ENCODE measurements around the gene CALHM3.

CALHM3 gene

DNA sequence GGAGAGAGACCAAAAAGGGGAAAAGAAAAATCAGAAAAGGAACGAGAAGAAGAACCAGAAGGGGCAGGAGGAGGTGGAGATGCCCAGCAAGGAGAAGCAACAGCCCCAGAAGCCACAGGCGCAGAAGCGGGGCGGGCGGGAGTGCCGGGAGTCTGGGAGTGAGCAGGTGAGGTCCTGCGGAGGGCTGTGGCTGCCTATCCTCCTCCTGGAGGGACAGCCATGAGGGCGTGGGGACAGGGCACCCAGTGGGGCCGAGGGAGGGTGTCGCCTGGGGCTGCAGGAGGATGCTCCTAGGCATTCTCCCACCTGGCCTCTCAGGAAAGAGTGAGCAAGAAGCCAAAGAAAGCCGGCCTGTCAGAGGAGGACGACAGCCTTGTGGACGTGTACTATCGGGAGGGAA, 38.6 kb downstream of the CALHM3 start (continued):
- TF ChIP-seq CSDC2 (CRISPR knock-in tag; IDR thresholded peaks at IDR 0.05), result no peak

DNA sequence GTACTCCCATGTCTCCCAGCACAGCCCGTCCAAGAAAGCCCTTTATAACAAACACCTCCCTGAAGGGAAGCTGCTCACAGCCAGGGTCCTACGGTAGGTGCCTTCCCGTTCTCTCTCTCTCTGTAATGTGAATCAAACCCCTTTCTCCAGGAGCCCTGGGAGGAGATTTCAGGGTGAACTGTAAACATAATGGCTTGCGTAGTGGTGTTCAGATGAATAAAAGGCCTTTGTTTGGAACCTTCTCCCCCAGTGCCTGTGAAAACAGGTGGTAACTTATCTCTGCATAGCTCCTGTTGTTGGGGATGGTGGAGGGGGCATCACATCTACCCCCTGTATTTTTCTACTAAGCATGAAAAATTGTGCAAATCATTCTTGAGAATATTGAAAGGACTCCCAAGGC, 39.3 kb downstream of the CALHM3 start:
- TF ChIP-seq, protein P1, sequence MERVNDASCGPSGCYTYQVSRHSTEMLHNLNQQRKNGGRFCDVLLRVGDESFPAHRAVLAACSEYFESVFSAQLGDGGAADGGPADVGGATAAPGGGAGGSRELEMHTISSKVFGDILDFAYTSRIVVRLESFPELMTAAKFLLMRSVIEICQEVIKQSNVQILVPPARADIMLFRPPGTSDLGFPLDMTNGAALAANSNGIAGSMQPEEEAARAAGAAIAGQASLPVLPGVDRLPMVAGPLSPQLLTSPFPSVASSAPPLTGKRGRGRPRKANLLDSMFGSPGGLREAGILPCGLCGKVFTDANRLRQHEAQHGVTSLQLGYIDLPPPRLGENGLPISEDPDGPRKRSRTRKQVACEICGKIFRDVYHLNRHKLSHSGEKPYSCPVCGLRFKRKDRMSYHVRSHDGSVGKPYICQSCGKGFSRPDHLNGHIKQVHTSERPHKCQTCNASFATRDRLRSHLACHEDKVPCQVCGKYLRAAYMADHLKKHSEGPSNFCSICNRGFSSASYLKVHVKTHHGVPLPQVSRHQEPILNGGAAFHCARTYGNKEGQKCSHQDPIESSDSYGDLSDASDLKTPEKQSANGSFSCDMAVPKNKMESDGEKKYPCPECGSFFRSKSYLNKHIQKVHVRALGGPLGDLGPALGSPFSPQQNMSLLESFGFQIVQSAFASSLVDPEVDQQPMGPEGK (CRISPR knock-in tag; IDR thresholded peaks at IDR 0.05; ENCODE audit: borderline replicate concordance), result no peak
- TF ChIP-seq ARNTL (CRISPR knock-in tag; IDR thresholded peaks at IDR 0.05; ENCODE audit: borderline replicate concordance, low read depth), result no peak
- no peak for TF ChIP-seq ZNF70 (CRISPR knock-in tag; IDR thresholded peaks at IDR 0.05)
- TF ChIP-seq OSR1 (CRISPR knock-in tag; IDR thresholded peaks at IDR 0.05), result no peak
- no peak for TF ChIP-seq ZFP30 (CRISPR knock-in tag; IDR thresholded peaks at IDR 0.05)
- TF ChIP-seq ZNF8 (CRISPR knock-in tag; IDR thresholded peaks at IDR 0.05), result no peak
- no peak for ATAC-seq

DNA sequence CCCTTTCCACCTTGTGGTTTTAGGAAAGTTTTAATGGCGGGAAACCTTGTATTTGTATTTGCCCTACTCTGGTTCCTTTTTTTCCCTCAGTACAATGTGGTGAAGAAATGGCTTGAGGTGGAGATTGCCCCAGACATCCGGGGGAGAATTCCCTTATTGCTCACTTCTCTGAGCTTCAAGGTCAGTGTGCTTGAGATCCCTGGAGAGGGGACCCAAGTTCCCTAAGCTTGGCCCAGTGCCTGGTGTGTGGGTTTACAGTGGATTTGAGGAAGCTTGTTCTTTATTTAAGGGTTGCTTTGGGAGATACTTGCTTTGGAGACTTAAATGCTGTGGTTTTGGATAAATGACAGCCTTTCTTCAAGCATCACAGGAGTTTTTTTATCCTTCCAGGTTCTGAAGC, 45.2 kb downstream of the CALHM3 start:
- ATAC-seq, result no peak
- TF ChIP-seq ZNF8 (CRISPR knock-in tag; IDR thresholded peaks at IDR 0.05) (no peak), PPARA (CRISPR knock-in tag; IDR thresholded peaks at IDR 0.05; ENCODE audit: borderline replicate concordance) (no peak), ARNTL (CRISPR knock-in tag; IDR thresholded peaks at IDR 0.05; ENCODE audit: borderline replicate concordance, low read depth) (no peak), ZFP30 (CRISPR knock-in tag; IDR thresholded peaks at IDR 0.05) (no peak), ZC3H10 (CRISPR knock-in tag; IDR thresholded peaks at IDR 0.05) (no peak), ZNF565 (CRISPR knock-in tag; conservative IDR thresholded peaks at IDR 0.05; ENCODE audit: low read depth) (no peak), GLIS3 (CRISPR knock-in tag; IDR thresholded peaks at IDR 0.05) (no peak), ISL1 (CRISPR knock-in tag; IDR thresholded peaks at IDR 0.05) (no peak), TCF4 (CRISPR knock-in tag; IDR thresholded peaks at IDR 0.05; ENCODE audit: borderline replicate concordance) (no peak), ZNF70 (CRISPR knock-in tag; IDR thresholded peaks at IDR 0.05) (no peak)
- TF ChIP-seq, protein P2, sequence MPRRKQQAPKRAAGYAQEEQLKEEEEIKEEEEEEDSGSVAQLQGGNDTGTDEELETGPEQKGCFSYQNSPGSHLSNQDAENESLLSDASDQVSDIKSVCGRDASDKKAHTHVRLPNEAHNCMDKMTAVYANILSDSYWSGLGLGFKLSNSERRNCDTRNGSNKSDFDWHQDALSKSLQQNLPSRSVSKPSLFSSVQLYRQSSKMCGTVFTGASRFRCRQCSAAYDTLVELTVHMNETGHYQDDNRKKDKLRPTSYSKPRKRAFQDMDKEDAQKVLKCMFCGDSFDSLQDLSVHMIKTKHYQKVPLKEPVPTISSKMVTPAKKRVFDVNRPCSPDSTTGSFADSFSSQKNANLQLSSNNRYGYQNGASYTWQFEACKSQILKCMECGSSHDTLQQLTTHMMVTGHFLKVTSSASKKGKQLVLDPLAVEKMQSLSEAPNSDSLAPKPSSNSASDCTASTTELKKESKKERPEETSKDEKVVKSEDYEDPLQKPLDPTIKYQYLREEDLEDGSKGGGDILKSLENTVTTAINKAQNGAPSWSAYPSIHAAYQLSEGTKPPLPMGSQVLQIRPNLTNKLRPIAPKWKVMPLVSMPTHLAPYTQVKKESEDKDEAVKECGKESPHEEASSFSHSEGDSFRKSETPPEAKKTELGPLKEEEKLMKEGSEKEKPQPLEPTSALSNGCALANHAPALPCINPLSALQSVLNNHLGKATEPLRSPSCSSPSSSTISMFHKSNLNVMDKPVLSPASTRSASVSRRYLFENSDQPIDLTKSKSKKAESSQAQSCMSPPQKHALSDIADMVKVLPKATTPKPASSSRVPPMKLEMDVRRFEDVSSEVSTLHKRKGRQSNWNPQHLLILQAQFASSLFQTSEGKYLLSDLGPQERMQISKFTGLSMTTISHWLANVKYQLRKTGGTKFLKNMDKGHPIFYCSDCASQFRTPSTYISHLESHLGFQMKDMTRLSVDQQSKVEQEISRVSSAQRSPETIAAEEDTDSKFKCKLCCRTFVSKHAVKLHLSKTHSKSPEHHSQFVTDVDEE (CRISPR knock-in tag; IDR thresholded peaks at IDR 0.05), result no peak
- TF ChIP-seq, protein P3, sequence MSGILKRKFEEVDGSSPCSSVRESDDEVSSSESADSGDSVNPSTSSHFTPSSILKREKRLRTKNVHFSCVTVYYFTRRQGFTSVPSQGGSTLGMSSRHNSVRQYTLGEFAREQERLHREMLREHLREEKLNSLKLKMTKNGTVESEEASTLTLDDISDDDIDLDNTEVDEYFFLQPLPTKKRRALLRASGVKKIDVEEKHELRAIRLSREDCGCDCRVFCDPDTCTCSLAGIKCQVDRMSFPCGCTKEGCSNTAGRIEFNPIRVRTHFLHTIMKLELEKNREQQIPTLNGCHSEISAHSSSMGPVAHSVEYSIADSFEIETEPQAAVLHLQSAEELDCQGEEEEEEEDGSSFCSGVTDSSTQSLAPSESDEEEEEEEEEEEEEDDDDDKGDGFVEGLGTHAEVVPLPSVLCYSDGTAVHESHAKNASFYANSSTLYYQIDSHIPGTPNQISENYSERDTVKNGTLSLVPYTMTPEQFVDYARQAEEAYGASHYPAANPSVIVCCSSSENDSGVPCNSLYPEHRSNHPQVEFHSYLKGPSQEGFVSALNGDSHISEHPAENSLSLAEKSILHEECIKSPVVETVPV (CRISPR knock-in tag; IDR thresholded peaks at IDR 0.05), result no peak

DNA sequence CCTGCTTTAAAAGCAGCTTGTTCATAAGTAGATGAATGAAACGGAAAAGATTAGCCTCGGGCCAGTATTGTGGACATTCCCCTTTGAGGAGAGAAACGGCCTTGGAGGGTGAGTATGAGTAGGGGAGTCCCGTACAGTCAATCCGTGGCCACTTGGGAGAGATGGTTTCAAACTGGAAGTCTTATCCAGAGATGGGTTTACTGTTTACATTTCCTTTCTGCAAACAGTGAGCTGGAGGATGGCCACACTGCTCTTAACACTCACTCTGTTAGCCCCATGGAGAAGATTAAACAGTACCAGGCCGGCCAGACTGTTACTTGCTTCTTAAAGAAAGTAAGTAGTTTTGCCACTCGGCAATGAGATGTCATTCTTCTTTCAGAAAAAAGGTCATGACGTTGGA, 47.1 kb downstream of the CALHM3 start:
- TF ChIP-seq PPARA (CRISPR knock-in tag; IDR thresholded peaks at IDR 0.05; ENCODE audit: borderline replicate concordance) (no peak), ISL1 (CRISPR knock-in tag; IDR thresholded peaks at IDR 0.05) (no peak), ZFP30 (CRISPR knock-in tag; IDR thresholded peaks at IDR 0.05) (no peak), ZNF565 (CRISPR knock-in tag; conservative IDR thresholded peaks at IDR 0.05; ENCODE audit: low read depth) (no peak), CSDC2 (CRISPR knock-in tag; IDR thresholded peaks at IDR 0.05) (no peak)
- TF ChIP-seq, protein P3 (CRISPR knock-in tag; IDR thresholded peaks at IDR 0.05), result no peak
- no peak for ATAC-seq

DNA sequence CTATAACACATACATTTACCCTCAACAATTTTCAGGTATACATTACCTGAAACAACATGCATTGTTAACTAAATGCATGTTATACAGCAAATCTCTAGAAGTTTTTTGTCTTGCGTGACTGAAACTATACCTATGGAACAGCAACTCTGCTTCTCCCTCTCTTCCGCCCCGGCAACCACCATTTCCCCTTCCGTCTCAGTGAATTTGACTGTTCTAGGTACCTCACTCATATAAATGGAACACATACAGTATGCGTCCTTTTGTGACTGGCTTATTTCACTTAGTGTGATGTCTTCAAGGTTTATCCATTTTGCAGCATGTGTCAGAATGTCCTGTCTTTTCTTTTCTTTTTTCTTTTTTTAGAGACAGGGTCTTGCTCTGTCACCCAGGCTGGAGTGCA, 49.4 kb downstream of the CALHM3 start:
- no peak for ATAC-seq
- TF ChIP-seq ZNF70 (CRISPR knock-in tag; IDR thresholded peaks at IDR 0.05), result no peak
- TF ChIP-seq ZNF8 (CRISPR knock-in tag; IDR thresholded peaks at IDR 0.05), result no peak
- no peak for TF ChIP-seq GLIS3 (CRISPR knock-in tag; IDR thresholded peaks at IDR 0.05)

DNA sequence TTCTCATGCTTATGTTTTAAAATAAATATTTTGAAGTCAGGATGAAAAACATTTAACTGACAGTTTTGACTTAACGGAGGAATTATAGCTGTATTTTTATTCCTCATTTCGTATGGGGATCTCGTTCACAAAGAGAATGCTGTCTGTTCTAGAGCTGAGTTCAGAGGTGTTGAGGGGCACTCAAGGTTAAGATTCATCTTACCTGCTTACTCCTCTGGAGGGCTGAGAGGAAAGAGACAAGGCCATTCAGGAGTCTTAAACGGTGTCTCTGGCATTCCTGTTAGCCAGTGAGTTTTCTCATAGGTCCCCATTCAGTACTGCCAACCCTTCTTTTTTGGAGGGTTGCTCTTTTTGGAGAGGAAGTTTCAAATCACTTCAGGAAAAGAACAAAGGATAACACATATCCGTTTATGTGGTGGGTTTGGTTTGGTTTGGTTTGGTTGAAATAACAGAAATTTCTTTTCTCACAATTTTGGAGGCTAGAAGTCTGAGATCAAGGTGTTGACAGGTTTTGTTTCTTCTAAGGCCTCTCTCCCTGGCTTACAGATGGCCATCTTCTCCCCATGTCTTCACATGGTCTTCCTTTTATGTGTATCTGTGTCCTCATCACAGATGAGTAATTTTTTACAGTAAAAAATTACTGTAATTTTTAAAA, 49.9 kb downstream of the CALHM3 start:
- ATAC-seq, result no peak
- TF ChIP-seq RARB (CRISPR knock-in tag; IDR thresholded peaks at IDR 0.05) (no peak), OSR1 (CRISPR knock-in tag; IDR thresholded peaks at IDR 0.05) (no peak), PPARA (CRISPR knock-in tag; IDR thresholded peaks at IDR 0.05; ENCODE audit: borderline replicate concordance) (no peak), ARNTL (CRISPR knock-in tag; IDR thresholded peaks at IDR 0.05; ENCODE audit: borderline replicate concordance, low read depth) (no peak), GLIS3 (CRISPR knock-in tag; IDR thresholded peaks at IDR 0.05) (no peak), ZNF70 (CRISPR knock-in tag; IDR thresholded peaks at IDR 0.05) (no peak)
- TF ChIP-seq, protein P1 (CRISPR knock-in tag; IDR thresholded peaks at IDR 0.05; ENCODE audit: borderline replicate concordance), result no peak
- TF ChIP-seq, protein P2 (CRISPR knock-in tag; IDR thresholded peaks at IDR 0.05), result no peak
